Ectodermal cell (in vitro differentiated cells): ENCODE results near the gene ARHGAP22.
A peak's percentile ranks its signal among the peaks of the same experiment; 100 is the strongest.

Source experiments
- H3K27ac ChIP-seq: 2 replicates; pipeline ENCODE4 v1.7.0; 2013; ENCODE audit warnings: mild to moderate bottlenecking, low read depth, low read length; ENCODE audit not compliant: insufficient read depth, poor library complexity, severe bottlenecking
- H3K27me3 ChIP-seq: 2 replicates; pipeline ENCODE4 v1.7.0; 2013; ENCODE audit warnings: mild to moderate bottlenecking, low read length; ENCODE audit not compliant: insufficient read depth, control insufficient read depth, poor library complexity, severe bottlenecking
- H3K36me3 ChIP-seq: one replicate; pipeline ENCODE4 v1.7.0; 2013; ENCODE audit warnings: low read length; ENCODE audit not compliant: control insufficient read depth, insufficient read depth
- H3K4me1 ChIP-seq: one replicate; pipeline ENCODE4 v1.7.0; 2013; ENCODE audit warnings: low read length; ENCODE audit not compliant: control insufficient read depth, insufficient read depth
- H3K4me3 ChIP-seq: 2 replicates; pipeline ENCODE4 v1.7.0; 2013; ENCODE audit warnings: low read depth, low read length, control low read depth; ENCODE audit not compliant: insufficient read depth
- H3K9me3 ChIP-seq: 2 replicates; pipeline ENCODE4 v1.7.0; 2013; ENCODE audit warnings: mild to moderate bottlenecking, low read length, moderate library complexity; ENCODE audit not compliant: control insufficient read depth
- WGBS, 2 experiments: methylation state at CpG; one replicate each; pipeline ENCODE4 v1.1.7; 2013; ENCODE audit warnings: missing lambda C conversion rate in 2 of 2; 5-methylcytosine and 5-hydroxymethylcytosine counted together

The ARHGAP22 gene

DNA sequence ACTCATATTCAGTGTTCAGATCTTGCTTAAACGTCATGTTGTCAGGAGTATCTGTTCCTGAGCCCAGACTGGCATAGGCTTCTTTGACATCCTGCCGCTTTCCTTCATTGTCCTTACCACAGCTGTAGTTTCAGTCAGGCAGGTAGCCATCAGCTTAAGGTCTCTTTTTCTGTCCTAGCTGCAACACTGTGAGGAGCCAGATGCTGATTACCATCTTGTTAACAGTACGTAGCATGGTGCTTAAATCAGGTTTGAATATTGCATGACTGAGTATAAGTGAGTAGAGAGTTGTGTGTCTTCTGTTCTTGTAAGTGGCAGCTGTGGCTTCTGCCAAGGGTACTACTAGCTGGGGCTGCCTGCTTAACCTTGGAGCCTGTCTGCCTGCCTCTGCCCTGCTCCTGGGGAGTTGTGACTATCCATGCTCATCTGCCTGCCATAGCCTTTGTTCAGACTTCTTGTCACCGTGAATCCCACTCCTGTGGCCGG, 205.8 kb downstream of the ARHGAP22 start:
- peaks cover 17% of the 10 kb centered on the region for H3K4me1 ChIP-seq
- no peaks in the 10 kb centered on the region for H3K9me3 ChIP-seq
- H3K27me3 ChIP-seq: no peaks in the 10 kb centered on the region
- H3K36me3 ChIP-seq: no peaks in the 10 kb centered on the region
- H3K27ac ChIP-seq: peak overlapping the region; percentile 17
- 46 to 49% methylated on average over 5 of the region's 5 CpGs for WGBS, 2 experiments
- H3K4me3 ChIP-seq: no peak overlapping the region

GRCh38 chr10:48398261-48398660, 206.6 kb downstream of the ARHGAP22 start:
- no peak overlapping the region for H3K27ac ChIP-seq
- H3K36me3 ChIP-seq: no peaks in the 10 kb centered on the region
- H3K27me3 ChIP-seq: no peaks in the 10 kb centered on the region
- H3K4me3 ChIP-seq: no peak overlapping the region
- 78 to 95% methylated on average over 1 to 2 of the region's 4 CpGs for WGBS, 2 experiments
- H3K9me3 ChIP-seq: no peaks in the 10 kb centered on the region
- peaks cover 17% of the 10 kb centered on the region for H3K4me1 ChIP-seq
